GM18861 (cell line): ENCODE results near the gene LRRC49.
"Not testable (repeated sequence)": the region's sequence is repeated elsewhere in the genome, so short reads cannot be mapped to it uniquely, and the experiment has no call there.

Experiments used
- ATAC-seq: cut with Tn5 transposase; IDR thresholded peaks from one replicate; pipeline ENCODE4 v1.9.1; 2021; ENCODE audit not compliant: unreplicated experiment

LRRC49 gene

DNA sequence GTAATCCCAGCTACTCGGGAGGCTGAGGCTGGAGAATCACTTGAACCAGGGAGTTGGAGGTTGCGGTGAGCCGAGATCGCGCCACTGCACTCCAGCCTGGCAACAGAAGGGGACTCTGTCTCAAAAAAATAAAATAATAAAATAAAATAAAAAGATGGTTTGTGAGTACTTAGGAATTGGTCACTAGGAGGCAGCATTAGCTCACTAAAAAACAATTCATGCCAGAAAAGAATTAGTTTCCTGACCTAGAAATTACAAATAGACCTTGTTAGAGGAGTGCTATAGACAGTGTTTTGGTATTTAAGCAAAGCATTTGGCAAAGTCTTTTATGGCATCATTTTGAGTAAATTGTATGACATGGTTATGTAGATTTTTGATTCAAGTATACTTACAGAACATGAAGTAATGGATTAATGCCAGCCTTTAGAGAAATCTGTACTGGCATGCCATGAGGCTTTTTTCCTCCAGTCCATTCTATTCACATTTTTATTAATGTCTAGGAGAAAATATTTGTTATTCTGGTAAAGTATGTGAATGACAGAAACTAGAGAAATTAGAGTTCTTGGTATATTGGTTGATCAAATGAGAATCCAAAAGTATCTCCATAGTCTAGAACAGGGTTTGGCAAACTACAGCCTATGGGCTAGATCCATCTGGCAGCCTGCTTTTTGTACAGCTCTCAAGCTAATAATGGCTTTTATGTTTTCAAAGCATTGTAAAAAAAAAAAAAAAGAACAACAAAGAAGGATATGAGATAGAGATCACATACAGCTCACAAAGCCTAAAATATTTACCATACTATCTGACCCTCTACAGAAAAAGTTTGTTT, 81.6 kb downstream of the LRRC49 start:
- no peak for ATAC-seq

DNA sequence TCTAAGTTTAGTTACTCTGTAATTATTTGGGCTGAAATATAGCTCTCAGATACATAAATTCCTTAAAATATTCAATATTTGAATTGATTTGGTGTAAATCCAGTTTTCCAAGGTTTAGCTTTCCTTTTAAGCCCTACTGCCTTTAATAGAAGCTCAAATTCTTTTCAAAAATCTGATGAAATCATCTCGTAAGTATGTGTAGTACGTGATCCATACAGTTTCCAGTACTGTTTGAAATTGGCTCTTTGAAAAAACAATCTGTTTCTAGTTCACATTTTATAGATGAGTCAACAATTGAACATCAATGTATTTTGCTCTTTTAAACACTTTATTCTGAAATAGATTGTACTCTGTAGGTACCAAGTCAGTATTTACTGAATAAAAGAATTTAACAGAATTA, 84.2 kb downstream of the LRRC49 start:
- ATAC-seq, result no peak

- no peak for ATAC-seq
Observed at GRCh38 chr15:70995383-70995970, 102.9 kb downstream of the LRRC49 start.

- no peak for ATAC-seq
Observed at GRCh38 chr15:70998319-70998718, 105.7 kb downstream of the LRRC49 start.

GRCh38 chr15:71002316-71002715, 109.7 kb downstream of the LRRC49 start:
- no peak for ATAC-seq

- no peak for ATAC-seq
Observed at GRCh38 chr15:71003319-71003718, 110.7 kb downstream of the LRRC49 start.

DNA sequence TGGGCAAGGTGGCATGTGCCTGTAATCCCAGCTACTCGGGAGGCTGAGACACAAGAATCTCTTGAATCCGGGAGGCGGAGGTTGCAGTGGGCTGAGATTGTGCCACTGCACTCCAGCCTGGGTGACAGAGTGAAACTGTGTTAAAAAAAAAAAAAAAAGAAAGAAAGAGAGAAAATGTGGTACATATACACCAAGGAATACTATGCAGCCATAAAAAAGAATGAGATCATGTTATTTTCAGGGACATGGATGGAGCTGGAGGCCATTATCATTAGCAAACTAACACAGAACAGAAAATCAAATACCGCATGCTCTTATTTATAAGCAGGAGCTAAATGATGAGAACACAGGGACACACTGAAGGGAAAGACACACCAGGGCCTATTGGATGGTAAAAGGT, 111.9 kb downstream of the LRRC49 start:
- ATAC-seq, result not testable (repeated sequence)

- ATAC-seq, result no peak
Observed at GRCh38 chr15:71005895-71006294, 113.3 kb downstream of the LRRC49 start.

DNA sequence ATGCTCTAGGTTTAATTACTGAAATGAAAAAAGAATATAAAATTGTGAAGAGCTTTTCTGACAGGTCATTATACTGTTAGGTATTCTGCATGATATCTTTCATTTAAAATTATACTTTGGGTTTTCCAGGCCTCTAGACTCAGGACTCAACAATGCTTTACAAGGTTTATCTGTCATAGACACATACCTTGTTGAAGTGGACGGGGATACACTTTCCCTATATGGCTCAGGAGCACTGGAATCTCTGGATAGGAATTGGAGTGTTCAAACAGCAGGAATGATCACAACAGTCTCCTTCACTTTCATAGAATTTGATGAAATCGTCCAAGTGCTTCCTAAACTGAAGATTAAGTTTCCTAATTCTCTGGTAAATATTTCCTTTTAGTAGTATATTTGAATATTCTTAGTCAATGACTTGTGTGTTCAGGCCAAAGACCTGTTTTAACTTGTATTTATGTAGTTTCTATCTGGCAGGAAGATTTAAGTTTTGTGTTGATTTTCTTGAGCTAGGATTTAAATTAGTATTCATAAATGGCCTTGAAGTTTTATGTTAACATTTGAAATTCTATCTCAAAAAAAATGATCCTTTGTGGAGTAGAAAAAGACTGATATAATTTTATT, 115.7 kb downstream of the LRRC49 start:
- no peak for ATAC-seq

DNA sequence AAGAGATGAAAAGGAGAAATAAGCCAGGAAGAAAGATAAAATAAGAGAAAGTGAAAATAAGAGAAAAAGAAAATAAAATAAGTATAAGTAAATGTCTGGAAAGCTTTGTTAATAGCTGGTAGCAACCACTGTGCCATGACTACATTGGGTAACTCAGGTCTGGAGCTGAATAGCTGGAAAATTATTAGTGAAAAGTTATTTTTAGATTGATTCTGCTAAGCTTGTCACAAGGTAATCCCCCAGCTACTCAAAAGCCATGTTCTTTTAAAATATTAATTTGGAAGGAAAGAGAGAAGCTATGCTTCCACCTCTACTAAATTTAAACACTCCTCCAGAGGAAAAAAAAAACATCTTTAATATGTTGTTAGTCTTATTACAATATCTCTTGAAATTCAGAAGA, 117.8 kb downstream of the LRRC49 start:
- no peak for ATAC-seq

DNA sequence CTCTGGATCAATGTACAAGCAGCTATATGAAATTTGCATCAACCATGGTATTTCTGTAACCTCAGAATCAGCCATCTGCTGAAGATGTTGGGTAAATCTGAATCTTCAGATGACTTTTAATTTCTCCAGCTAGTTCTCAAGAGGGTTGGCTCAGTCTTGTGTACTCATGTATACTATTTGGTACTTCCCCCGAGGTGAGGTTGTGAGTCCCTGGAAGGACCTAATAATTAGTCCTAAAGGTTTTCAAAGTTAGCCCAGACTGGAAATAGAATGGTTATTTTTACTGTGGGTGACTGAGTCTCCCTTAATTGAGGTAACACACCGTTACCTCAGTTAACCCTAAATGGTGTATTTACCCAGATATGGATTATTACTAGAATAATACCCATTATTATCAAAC, 118.4 kb downstream of the LRRC49 start:
- no peak for ATAC-seq

GRCh38 chr15:71011503-71012155, 119.0 kb downstream of the LRRC49 start:
- ATAC-seq, result no peak

GRCh38 chr15:71013446-71013845, 120.8 kb downstream of the LRRC49 start:
- no peak for ATAC-seq

DNA sequence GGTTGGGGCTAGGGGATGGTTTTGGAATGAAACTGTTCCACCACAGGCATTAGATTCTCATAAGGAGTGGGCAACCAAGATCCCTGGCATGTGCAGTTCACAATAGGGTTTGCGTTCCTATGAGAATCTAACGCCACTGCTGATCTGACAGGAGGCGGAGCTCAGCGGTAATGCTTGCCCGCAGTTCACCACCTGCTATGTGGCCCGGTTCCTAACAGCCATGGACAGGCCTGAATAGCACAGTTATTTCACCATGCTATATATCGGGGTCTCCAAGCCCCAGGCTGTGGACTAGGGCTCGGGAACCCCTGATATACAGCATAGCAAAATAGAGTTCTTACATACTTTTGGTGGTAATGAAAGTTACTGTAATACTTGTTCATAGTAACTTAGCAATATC, 122.7 kb downstream of the LRRC49 start:
- no peak for ATAC-seq

DNA sequence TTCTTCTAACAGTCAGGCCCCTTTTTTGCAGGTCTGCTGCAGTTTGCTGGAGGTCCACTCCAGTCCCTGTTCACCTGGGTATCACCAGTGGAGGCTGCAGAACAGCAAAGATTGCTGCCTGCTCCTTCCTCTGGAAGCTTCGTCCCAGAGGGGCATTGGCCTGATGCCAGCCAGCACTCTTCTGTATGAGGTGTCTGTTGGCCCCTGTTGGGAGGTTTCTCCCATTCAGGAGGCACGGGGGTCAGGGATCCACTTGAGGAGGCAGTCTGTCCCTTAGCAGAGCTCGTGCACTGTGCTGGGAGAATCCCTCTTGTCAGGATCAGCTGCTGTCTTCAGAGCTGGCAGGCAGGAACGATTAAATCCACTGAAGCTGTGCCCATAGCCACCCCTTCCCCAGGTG, 138.6 kb downstream of the LRRC49 start:
- ATAC-seq, result not testable (repeated sequence)

DNA sequence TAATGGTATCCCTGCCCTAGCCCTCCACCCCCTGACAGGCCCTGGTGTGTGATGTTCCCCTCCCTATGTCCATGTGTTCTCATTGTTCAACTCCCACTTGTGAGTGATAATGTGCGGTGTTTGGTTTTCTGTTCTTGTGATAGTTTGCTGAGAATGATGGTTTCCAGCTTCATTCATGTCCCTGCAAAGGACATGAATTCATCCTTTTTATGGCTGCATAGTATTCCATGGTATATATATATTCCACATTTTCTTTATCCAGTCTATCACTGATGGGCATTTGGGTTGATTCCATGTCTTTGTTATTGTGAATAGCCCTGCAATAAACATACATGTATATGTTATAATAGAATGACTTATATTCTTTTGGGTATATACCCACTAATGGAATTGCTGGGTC, 142.9 kb downstream of the LRRC49 start:
- not testable (repeated sequence) for ATAC-seq

DNA sequence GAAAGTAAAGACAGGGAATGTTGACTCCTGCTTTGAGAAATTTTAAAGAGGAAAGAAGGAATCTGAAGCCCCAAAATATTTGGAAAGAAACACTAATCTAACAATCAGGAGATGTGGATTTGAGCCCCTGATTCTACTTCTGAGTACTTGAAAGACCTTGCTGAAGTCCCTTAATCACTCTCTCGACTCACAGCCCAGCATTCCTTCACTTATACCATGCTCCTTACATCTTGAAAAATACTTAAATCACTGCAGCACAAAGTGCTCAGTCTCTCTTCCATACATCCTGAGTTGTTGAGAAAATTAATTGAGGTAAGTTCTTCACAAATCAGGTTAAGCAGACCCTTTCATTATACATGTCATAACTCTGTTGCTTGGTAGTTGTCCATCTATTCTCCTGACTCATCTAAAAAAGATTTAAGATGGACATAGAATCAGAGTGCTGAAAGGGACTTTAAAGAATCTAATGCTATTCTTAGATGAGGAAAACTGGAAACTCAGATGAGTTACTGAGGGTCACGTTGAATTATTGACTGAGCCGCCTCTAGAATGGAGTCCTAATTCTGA, 149.8 kb downstream of the LRRC49 start:
- ATAC-seq, result no peak

DNA sequence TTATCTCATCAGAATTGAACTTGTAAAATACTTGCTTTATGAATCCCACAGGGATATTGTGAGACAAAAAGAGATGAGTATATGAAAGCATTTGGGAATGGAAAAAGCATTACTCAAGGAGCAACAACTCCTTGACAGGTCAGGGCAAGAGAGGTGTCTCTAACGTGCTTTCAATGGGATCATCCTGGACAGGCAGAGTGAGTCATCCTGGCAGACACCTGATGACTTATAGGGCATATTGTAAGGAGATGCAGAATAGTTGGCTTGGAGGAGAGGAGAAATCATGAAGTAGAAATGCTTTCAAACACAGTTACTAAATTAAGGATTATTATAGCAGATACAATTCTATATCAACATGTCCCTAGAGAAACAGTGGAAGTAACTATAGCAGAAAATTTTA, 150.7 kb downstream of the LRRC49 start:
- no peak for ATAC-seq

DNA sequence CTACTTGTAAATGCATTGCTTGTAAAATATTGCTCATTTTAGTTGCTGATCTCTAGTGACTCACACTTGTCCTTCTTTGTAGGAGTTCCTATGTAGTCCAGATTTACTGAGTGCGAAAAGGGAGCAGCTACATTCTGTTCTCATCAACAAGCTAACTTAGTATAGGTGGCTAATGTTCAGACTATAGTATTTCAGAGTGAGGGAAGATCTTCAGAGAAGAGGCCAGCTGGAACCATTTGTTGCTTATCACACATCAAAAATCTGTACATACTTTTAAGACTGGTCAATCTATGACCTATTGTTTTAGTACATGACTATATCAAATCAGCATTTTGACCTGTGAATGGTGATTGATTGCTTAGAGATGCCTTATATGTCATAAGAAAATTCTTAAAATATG, 151.4 kb downstream of the LRRC49 start:
- no peak for ATAC-seq

GRCh38 chr15:71046146-71046545, 153.5 kb downstream of the LRRC49 start:
- ATAC-seq, result not testable (repeated sequence)

- ATAC-seq, result no peak
Observed at GRCh38 chr15:71048913-71049675, 156.5 kb downstream of the LRRC49 start.
